Skin epidermis (tissue), 12 donors: Measurements from ENCODE around the gene TARP.
"Not testable (repeated sequence)": the region's sequence is repeated elsewhere in the genome, so short reads cannot be mapped to it uniquely, and the experiment has no call there.

Experiments used
- H3K27ac ChIP-seq, 21 experiments: fragments of 200-600 bp; sonication (generic) in 11 of 21; one replicate each; pipeline ENCODE4 v1.5.0; 2020; ENCODE audit warnings: mild to moderate bottlenecking in 3 of 21, inconsistent platforms in 2 of 21, moderate library complexity in 2 of 21
- H3K4me3 ChIP-seq, 7 experiments: fragments of 200-600 bp; sonication (generic) in 2 of 7; one replicate each; pipeline ENCODE4 v1.5.0; 2020; ENCODE audit warnings: inconsistent platforms in 2 of 7, mild to moderate bottlenecking in 2 of 7, moderate library complexity in 1 of 7

Gene TARP

DNA sequence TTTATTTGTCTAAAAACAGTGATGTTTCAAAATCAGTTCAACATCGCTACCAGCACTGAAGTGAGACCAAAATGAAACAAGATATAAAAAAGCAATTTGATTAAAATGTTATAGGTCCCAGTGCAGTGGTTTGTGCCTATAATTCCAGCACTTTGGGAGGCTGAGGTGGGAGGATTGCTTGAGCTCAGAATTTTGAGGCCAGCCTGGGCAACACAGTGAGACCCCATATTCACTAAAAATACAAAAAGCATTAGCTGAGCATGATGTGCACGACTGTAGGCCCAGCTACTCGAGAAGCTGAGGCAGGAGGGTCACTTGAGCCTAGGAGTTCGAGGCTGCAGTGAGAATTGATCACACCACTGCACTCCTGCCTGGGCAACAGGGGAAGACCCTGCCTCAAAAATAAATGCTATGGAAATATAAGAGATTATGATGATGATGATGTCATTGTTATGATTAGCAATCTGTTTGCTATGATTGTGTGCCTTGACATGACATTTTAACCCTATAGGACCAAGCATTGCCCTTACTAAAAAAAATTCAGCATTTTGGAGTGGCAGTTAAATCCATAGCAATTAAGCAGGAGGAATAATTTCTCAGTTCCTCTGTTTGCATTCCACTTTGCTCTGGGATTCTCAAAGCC is 3.6 kb downstream of the TARP start:
- not testable (repeated sequence) for H3K27ac ChIP-seq, H3K4me3 ChIP-seq

DNA sequence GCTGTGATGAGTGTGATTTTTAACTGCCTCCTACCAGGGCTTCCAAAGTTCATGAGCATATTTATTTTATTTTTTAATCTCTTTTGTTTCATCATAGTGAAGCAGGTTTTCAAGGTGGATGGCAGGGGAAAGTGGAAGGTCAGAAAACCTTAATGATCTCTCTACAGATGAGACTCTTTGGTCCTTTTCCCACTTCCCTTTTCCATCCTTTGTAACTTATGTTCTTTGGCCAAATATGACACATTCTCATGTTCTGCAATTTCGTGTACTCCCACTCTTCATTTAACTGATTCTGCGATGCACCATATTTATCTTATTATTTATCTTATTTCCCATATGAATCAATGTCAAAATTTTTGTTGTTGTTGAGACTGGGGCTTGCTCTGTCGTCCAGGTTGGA is 7.5 kb downstream of the TARP start:
- not testable (repeated sequence) for H3K4me3 ChIP-seq, H3K27ac ChIP-seq

DNA sequence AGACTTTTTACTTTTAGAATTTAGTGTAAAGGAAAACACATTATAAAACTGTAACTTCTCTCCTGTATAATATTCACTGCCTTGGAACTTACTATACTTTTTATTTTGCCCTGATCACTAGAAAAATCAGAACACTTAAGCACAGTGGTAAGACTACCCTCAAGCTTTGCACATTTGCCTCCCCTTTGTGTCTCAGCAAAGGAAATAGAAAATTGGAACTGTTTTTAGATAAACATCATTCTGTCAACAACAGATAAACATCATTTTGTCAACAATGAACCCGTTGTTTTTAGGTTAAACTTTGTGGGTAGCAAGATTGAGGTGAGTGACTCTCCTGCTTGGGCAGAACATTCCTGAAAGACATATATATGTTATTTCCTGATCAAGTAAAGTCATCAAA is 8.8 kb downstream of the TARP start:
- H3K27ac ChIP-seq: not testable (repeated sequence)

DNA sequence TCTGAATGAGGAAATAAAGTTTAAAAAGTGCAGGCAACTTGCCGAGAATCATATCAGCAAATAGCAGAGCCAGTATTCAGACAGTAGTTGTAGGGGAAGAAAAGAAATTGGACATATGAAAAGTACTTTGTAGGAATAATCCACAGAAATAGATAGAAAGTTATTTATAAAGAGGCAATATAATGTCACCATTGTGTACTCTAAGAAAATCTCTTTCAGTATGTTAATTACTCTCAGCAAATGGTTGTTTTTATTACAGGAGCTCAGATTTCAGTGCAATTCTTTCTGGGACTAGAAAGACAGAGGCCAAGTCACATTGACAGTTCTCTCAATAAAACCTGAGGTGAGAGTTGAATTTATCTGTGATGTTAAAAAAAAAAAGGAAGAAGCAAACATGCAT is 10.2 kb downstream of the TARP start:
- H3K4me3 ChIP-seq, H3K27ac ChIP-seq: not testable (repeated sequence)

More for the DNA sequence above, 8.8 kb downstream of the TARP start:
- not testable (repeated sequence) for H3K4me3 ChIP-seq

DNA sequence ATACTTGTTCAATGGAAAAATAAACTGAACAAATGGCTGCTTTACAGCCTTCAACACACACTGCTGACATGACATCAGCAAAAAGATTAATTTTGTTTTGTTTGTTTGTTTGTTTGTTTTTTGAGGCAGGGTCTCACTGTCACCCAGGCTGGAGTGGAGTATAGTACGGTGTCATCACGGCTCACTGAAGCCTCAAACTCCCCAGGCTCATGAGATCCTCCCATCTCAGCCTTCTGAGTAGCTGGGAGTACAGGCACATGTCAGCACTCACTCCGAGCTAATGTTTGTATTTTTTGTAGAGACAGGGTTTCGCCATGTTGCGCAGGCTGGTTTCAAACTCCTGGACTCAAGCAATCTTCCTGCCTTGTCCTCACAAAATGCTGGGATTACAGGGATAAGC is 10.9 kb downstream of the TARP start:
- no peak overlapping the region for H3K4me3 ChIP-seq
- no peak overlapping the region for H3K27ac ChIP-seq

DNA sequence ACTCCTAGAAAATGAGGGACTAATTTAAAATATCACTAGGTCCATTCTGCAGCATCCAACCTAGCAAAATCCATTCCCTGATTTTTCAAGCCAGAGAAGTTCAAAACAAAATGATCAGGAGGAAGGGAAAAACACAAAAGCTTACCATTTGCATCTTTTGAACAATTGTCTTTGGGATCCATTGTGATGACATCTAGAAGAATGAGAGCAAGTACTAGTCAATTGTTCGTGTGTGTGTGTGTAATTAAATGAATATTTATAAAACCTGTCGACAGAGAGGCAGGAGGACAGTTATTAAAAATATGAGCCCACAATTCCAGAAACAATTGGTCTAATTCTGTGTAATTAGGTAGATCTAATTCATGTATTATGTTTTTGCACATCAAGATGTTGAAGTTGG is 11.4 kb downstream of the TARP start:
- H3K27ac ChIP-seq, H3K4me3 ChIP-seq: not testable (repeated sequence)

DNA sequence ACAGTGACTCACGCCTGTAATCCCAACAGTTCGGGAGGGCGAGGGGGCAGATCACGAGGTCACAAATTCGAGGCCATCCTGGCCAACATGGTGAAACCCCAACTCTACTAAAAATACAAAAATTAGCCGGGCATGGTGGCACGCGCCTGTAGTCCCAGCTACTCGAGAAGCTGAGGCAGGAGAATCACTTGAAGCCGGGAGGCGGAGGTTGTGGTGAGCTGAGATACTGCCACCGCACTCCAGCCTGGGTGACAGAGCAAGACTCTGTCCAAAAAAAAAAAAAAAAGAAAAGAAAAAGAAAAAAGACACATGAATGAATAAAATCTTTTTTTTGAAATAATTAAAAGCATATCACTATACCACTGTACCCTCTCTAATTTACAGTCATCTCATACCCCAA is 11.8 kb downstream of the TARP start:
- H3K4me3 ChIP-seq, H3K27ac ChIP-seq: not testable (repeated sequence)

DNA sequence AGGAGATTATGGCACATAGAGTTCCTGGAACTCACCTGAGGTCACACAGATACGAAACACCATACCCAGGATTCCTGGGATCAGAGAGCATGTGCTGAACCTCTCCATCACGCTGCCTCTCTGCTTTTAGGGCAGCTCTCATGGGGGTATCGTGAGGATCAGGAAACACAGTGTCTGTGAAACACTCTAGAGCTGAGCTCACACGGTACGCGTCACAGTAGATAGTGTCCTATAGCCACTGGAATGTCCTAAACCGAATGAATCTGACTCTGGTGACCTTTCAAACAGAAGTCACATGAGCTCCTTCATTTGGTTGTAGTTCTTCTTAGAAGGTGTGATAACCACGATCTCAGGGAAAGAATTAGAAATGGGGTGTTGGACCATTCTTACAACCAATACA is 14.3 kb downstream of the TARP start:
- H3K27ac ChIP-seq, H3K4me3 ChIP-seq: not testable (repeated sequence)

DNA sequence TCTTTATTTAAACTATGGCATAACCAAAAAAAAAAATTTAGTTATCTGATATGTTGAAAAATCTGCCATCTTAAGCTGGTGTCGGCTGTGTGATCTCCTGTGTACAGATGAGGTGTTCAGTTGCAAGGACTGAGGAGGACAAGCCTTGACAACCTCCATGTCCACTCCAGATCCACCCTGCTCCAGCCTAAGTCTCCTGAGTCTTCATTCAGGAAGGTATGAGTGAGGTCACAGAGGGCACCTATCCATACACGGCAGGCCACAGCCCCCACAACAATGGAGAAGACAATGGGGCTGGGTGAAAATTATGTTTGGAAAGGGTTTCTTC is 16.1 kb downstream of the TARP start:
- no peak overlapping the region for H3K27ac ChIP-seq
- H3K4me3 ChIP-seq: no peak overlapping the region

DNA sequence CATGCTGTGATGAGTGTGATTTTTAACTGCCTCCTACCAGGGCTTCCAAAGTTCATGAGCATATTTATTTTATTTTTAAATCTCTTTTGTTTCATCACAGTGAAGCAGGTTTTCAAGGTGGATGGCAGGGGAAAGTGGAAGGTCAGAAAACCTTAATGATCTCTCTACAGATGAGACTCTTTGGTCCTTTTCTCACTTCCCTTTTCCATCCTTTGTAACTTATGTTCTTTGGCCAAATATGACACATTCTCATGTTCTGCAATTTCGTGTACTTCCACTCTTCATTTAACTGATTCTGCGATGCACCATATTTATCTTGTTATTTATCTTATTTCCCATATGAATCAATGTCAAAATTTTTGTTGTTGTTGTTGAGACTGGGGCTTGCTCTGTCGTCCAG is 23.6 kb downstream of the TARP start:
- H3K4me3 ChIP-seq: not testable (repeated sequence)

DNA sequence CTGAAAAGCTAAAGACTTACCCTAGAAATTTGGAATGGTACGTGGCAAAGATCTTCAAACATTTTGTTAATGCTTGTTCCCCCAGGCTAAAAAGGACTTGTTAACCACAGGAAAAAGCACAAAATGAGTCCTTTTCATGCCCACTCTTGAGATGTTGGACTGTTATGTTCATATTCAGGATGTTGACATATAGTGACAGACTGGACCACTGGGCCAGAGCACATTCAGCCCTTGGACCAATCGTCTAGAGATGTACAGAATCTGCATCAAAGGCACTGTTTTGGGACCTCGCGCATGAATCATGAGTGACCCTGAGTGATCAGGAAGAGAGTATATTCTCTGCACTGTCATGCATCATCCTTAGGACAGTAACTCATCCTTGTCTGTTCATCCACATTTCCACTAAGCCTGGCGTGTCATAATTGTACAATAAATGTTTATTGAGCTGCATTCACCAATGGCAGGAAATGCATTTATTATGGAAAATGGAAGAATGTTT is 25.3 kb downstream of the TARP start:
- Histone ChIP-seq H3K4me3 (no peak overlapping the region), H3K27ac (no peak overlapping the region)

More for the DNA sequence above, 23.6 kb downstream of the TARP start:
- not testable (repeated sequence) for H3K27ac ChIP-seq

DNA sequence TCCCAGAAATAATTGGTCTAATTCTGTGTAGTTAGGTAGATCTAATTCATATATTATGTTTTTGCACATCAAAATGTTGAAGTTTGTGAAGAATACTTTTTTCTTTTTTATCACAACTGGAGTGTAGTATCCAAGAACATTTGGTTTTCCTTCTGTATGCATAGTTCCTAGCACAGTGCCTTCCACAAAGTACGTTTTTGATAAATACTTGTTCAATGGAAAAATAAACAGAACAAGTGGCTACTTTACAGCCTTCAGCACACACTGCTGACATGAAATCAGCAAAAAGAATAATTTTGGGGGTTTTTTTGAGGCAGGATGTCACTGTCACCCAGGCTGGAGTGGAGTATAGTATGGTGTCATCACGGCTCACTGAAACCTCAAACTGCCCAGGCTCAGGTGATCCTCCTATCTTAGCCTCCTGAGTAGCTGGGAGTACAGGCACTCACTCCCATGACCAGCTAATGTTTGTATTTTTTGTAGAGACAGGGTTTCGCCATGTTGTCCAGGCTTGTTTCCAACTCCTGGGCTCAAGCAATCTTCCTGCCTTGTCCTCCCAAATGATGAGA is 27.9 kb downstream of the TARP start:
- Histone ChIP-seq H3K27ac (no peak overlapping the region), H3K4me3 (no peak overlapping the region)

DNA sequence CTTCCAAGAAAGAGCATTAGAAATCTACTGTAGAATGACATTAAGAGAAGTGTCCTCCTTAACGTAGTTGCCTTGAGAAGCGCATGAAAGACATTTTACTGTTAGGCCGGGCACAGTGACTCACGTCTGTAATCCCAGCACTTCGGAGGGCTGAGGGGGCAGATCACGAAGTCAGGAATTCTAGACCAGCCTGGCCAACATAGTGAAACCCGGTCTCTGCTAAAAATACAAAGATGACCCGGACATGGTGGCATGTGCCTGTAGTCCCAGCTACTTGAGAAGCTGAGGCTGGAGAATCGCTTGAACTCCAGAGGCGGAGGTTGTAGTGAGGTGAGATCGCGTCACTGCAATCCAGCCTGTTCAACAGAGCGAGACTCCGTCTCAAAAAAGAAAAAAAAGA is 28.9 kb downstream of the TARP start:
- H3K4me3 ChIP-seq: no peak overlapping the region
- H3K27ac ChIP-seq: no peak overlapping the region

DNA sequence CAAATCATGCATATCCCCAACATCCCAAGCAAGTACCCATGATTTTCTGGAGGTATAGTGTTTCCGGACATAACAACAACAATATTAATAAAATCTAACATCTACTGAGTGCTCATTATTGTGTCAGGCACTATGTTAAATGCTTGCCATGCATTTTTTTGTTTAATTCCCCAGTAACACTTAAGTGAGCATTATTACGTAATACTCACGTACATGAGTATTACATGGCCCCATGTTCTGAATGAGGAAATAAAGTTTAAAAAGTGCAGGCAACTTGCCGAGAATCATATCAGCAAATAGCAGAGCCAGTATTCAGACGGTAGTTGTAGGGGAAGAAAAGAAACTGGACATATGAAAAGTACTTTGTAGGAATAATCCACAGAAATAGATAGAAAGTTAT is 30.1 kb downstream of the TARP start:
- H3K27ac ChIP-seq, H3K4me3 ChIP-seq: not testable (repeated sequence)

DNA sequence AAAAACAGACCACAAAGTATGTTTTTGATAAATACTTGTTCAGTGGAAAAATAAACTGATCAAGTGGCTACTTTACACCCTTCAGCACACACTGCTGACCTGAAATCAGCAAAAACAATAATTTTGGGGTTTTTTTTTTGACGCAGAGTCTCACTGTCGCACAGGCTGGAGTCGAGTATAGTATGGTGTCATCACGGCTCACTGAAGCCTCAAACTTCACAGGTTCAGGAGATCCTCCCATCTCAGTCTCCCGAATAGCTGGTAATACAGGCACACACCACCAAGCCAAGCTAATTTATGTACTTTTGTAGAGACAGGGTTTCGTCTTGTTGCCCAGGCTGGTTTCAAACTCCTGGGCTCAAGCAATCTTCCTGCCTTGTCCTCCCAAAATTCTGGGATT is 30.6 kb downstream of the TARP start:
- Histone ChIP-seq H3K4me3 (no peak overlapping the region), H3K27ac (no peak overlapping the region)

DNA sequence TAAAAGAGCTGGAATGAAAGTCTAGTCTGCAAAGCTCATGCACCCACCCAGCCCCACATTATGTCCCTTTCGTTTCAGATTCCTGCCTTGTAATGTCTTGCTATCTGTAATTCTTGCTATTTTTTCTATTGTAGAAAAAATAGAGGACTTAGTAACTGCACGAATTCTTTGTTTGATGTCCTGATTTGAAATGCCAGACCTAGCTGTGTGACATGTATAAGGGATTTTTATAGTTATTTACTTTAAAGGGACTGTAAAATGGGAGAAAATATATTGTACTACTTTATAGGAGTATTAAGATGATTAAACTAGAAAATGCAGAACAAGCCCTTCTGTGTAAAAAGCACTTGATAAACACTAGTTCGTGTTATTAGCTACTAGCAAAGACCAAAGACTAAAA is 32.4 kb downstream of the TARP start:
- no peak overlapping the region for H3K27ac ChIP-seq
- H3K4me3 ChIP-seq: no peak overlapping the region

DNA sequence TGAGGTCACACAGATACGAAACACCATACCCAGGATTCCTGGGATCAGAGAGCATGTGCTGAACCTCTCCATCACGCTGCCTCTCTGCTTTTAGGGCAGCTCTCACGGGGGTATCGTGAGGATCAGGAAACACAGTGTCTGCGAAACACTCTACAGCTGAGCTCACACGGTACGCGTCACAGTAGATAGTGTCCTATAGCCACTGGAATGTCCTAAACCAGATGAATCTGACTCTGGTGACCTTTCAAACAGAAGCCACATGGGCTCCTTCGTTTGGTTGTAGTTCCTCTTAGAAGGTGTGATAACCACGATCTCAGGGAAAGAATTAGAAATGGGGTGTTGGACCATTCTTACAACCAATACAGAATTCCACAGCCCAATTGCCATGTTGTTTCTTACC is 34.3 kb downstream of the TARP start:
- H3K4me3 ChIP-seq, H3K27ac ChIP-seq: not testable (repeated sequence)

DNA sequence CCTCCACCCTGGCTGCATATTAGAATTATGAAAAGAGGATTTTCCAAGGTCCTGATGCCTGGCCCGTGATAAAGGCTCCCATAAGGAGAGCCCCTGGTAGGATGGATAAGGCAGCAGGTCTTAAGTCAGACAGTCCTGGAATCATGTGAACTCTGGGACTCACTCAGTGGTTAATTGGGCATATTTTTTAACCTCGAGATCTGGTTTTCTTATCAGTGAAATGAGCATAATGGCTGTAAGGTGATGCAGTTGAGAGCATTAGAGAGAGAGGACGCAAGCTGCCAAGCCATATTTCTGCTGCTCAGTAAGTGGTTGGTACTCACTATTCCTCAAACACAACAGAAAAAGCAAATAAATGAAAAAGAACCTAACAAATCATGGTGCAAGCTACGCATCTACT is 37.8 kb downstream of the TARP start:
- Histone ChIP-seq H3K4me3 (no peak overlapping the region), H3K27ac (peak overlapping the region in 1 of 21 experiments; percentile 64)

DNA sequence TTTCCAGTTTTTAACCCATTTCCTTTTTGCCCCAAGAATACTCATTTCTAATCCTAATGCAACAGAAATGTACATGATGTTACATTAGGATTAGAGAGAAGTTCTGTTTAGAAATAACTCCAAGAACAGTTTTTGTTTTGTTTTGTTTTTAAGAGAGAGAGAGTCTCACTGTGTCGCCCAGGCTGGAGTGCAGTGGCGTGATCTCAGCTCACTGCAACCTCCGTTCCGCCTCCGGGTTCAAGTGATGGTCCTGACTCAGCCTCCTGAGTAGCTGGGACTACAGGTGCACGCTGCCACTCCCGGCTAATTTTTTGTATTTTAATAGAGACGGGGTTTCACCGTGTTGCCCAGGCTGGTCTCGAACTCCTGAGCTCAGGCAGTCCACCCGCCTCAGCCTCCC is 38.7 kb downstream of the TARP start:
- H3K27ac ChIP-seq: peak overlapping the region in 1 of 21 experiments; percentile 64
- H3K4me3 ChIP-seq: not testable (repeated sequence)

DNA sequence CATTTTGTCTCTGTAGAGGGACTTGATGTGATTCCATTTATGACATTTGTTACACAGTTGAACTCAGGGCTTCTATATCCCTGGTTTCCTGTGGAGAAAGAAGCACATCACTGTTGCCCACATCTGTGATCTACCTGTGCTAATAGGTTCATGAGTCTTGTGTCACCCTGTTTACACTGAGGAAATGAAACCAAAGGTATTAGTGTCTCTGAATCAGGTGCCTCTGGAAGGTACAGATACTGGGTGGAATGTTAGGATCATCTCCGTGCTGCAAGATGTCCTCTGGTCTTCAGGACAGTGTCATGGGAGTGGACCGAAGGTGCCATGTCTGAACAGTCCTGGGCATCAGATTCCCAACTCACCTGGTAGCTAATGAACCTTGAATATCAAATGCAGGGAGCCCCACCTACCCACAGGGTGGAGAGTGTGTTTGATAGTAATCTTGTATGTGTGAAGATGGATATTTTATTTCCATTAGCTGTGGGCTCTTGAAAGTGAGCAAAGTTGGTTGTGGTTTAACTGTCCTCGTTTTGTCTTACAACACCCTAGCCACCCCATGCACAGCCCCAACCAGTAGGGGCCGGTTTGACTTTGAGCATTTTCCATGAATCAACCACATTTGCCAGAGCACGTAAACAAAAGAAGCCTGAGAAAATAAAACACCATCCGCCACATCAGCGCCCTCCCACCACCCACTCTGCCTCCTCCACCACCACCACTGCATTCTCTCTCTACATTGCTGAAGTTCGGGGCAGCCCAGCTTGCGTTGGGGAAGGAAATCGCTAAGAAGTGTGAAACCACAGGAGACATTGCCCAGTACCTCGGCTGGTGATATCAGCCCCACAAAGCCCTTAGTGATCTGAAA is 40.7 kb downstream of the TARP start:
- H3K27ac ChIP-seq: peak overlapping the region in 8 of 21 experiments; percentile 4 to 64 (median 32)

More for the DNA sequence above, 40.7 kb downstream of the TARP start:
- no peak overlapping the region for H3K4me3 ChIP-seq
